ENCODE measurements around the gene CSPG4. TPM values are rescaled to one million over a fixed set of nuclear protein-coding genes. Genes with fewer than 3 reads are reported as not detected.

Gene CSPG4
- total and polyA plus RNA-seq, 2 donors (not counting 1 experiment from before 2014, with no cell fraction given): 0.03 to 0.15 TPM

DNA sequence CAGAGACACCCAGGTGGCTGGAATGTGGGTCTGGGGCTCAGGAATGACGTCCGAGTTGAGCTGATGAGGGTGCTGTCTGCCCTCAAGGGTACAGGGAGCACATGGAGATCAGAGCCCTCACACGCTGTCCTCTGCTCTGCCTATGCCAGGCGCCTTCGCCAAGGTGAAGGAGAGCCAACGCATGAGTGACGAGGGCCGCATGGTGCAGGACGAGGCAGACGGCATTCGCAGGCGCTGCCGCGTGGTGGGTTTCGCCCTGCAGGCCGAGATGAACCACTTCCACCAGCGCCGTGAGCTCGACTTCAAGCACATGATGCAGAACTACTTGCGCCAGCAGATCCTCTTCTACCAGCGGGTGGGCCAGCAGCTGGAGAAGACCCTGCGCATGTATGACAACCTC is 55.8 kb downstream of the CSPG4 start:
- Histone ChIP-seq H3K4me1 (ENCODE audit: control insufficient read depth in 2 of 2, insufficient read depth in 2 of 2, low read length in 2 of 2) (no peaks in the 10 kb centered on the region), H4K20me1 (ENCODE audit: control insufficient read depth, insufficient read depth, low read length, poor library complexity, severe bottlenecking) (no peaks in the 10 kb centered on the region), H2AFZ (ENCODE audit: insufficient read depth, low read depth, low read length, poor library complexity, severe bottlenecking) (no peak overlapping the region), H3K36me3 (replicated peaks in 1 of 2; ENCODE audit: control extremely low read depth in 1 of 2, control insufficient read depth in 1 of 2, extremely low read depth in 1 of 2, insufficient read depth in 2 of 2, low read length in 1 of 2) (no peaks in the 10 kb centered on the region), H3K79me2 (ENCODE audit: control insufficient read depth, insufficient read depth, low read length) (no peaks in the 10 kb centered on the region), H3K27me3 (replicated peaks in 1 of 4; ENCODE audit: control extremely low read depth in 1 of 4, control insufficient read depth in 3 of 4, insufficient read depth in 4 of 4, low read length in 3 of 4) (no peaks in the 10 kb centered on the region), H3K4me2 (replicated peaks; ENCODE audit: low read depth, low read length, poor library complexity, severe bottlenecking) (no peak overlapping the region), H3K27ac (ENCODE audit: low read length in 2 of 2) (no peak overlapping the region), H3K9me3 (ENCODE audit: control extremely low read depth in 1 of 3, control insufficient read depth in 2 of 3, insufficient read depth in 1 of 3, low read length in 2 of 3) (no peaks in the 10 kb centered on the region), H3K4me3 (ENCODE audit: control extremely low read depth in 1 of 5, extremely low read depth in 1 of 5, insufficient read depth in 1 of 5, low read depth in 2 of 5, low read length in 4 of 5) (no peak overlapping the region), H3K9ac (ENCODE audit: low read length) (no peak overlapping the region)
- Mint-ChIP-seq H3K27ac (no peak overlapping the region), H3K4me1 (no peaks in the 10 kb centered on the region), H3K4me3 (no peak overlapping the region), H3K27me3 (peaks cover 13% of the 10 kb centered on the region), H3K9me3 (ENCODE audit: insufficient read depth) (no peaks in the 10 kb centered on the region)
- ATAC-seq (ENCODE audit: low read depth) (no peak), DNase-seq (no peak)
- ChIA-PET CTCF (no interaction called here), POLR2A (no interaction called here)
- intact Hi-C loops (cut with micrococcal nuclease): no loop called here
- 97% methylated on average over 21 of the region's 22 CpGs for WGBS (ENCODE audit: insufficient coverage)
- TF ChIP-seq EZH2 (IDR thresholded peaks at IDR 0.05; ENCODE audit: borderline replicate concordance, insufficient read depth, low read depth, low read length, poor library complexity, severe bottlenecking) (no peak), CTCF (IDR thresholded peaks at IDR 0.05) (no peak)

DNA sequence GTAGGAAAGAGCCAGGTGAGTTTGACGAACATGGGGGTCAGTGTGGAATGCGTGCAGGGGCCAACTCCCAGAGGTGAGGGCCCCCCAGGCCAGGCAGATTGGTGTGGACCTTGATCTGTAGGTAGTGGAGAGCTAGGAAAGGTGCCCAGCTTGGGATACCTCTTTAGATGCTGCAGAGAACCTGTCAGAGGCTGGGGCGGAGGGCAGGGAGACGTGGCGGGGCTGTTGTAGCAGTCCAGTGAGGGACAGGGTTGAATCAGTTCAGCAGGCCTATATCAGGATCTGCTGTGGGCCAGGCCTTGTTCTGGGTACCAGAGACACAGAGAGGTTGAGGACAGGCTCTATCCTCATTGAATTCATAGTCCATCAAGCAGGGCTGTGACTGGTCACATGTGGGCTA is 56.3 kb downstream of the CSPG4 start:
- Histone ChIP-seq H3K27ac (ENCODE audit: low read length in 2 of 2) (no peak overlapping the region), H3K27me3 (replicated peaks in 1 of 4; ENCODE audit: control extremely low read depth in 1 of 4, control insufficient read depth in 3 of 4, insufficient read depth in 4 of 4, low read length in 3 of 4) (no peaks in the 10 kb centered on the region), H3K9ac (ENCODE audit: low read length) (no peak overlapping the region), H2AFZ (ENCODE audit: insufficient read depth, low read depth, low read length, poor library complexity, severe bottlenecking) (no peak overlapping the region), H4K20me1 (ENCODE audit: control insufficient read depth, insufficient read depth, low read length, poor library complexity, severe bottlenecking) (no peaks in the 10 kb centered on the region), H3K36me3 (replicated peaks in 1 of 2; ENCODE audit: control extremely low read depth in 1 of 2, control insufficient read depth in 1 of 2, extremely low read depth in 1 of 2, insufficient read depth in 2 of 2, low read length in 1 of 2) (no peaks in the 10 kb centered on the region), H3K79me2 (ENCODE audit: control insufficient read depth, insufficient read depth, low read length) (no peaks in the 10 kb centered on the region), H3K4me2 (replicated peaks; ENCODE audit: low read depth, low read length, poor library complexity, severe bottlenecking) (no peak overlapping the region), H3K4me3 (ENCODE audit: control extremely low read depth in 1 of 5, extremely low read depth in 1 of 5, insufficient read depth in 1 of 5, low read depth in 2 of 5, low read length in 4 of 5) (no peak overlapping the region), H3K9me3 (ENCODE audit: control extremely low read depth in 1 of 3, control insufficient read depth in 2 of 3, insufficient read depth in 1 of 3, low read length in 2 of 3) (no peaks in the 10 kb centered on the region), H3K4me1 (ENCODE audit: control insufficient read depth in 2 of 2, insufficient read depth in 2 of 2, low read length in 2 of 2) (no peaks in the 10 kb centered on the region)
- 91% methylated on average over 5 of the region's 5 CpGs for WGBS (ENCODE audit: insufficient coverage)
- DNase-seq (no peak), ATAC-seq (ENCODE audit: low read depth) (no peak)
- Mint-ChIP-seq H3K27ac (no peak overlapping the region), H3K4me3 (no peak overlapping the region), H3K27me3 (peaks cover 13% of the 10 kb centered on the region), H3K9me3 (ENCODE audit: insufficient read depth) (no peaks in the 10 kb centered on the region), H3K4me1 (no peaks in the 10 kb centered on the region)
- intact Hi-C loops (cut with micrococcal nuclease): no loop called here
- ChIA-PET POLR2A (no interaction called here), CTCF (no interaction called here)
- no peak for TF ChIP-seq CTCF (IDR thresholded peaks at IDR 0.05)
- no peak for TF ChIP-seq EZH2 (IDR thresholded peaks at IDR 0.05; ENCODE audit: borderline replicate concordance, insufficient read depth, low read depth, low read length, poor library complexity, severe bottlenecking)
